ENCODE results near the gene PEX5L. TPM values are rescaled to one million over a fixed set of nuclear protein-coding genes. Genes with fewer than 3 reads are reported as not detected.

Gene PEX5L
- total and polyA plus RNA-seq, 2 donors (not counting 1 experiment from before 2014, with no cell fraction given) = 0.52 to 5.9 TPM

DNA sequence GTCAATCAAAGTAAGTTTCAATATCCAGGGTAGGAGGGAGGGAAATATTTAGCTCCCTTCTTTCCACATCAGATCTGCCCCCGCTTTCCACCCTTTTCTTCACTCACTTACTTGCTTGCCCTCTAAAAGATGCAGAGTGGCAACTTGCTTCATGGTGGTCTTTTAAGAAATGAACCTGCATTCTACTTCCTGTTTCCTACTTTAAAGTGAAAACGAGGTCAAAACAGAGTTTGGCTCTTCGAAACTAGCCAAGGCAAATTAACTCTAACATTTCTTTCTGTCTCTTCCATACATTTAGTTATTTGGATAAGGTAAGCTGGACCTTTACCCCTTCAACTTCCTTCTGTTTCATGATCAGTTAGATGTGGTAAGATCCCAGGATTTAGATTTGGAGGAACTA, 34.2 kb upstream of the PEX5L start:
- Histone ChIP-seq H4K20me1 (ENCODE audit: control insufficient read depth, extremely low read depth, insufficient read depth, low read length) (no peaks in the 10 kb centered on the region), H3K4me2 (ENCODE audit: extremely low read depth, insufficient read depth, low read length) (no peak overlapping the region), H2AFZ (ENCODE audit: low read length) (no peak overlapping the region), H3K4me3 (replicated peaks in 1 of 4; ENCODE audit: control extremely low read depth in 1 of 4, insufficient read depth in 1 of 4, low read depth in 3 of 4, low read length in 4 of 4) (no peak overlapping the region), H3K9ac (ENCODE audit: insufficient read depth, low read length) (no peak overlapping the region), H3K4me1 (ENCODE audit: control insufficient read depth, extremely low read depth, insufficient read depth, low read length) (no peaks in the 10 kb centered on the region), H3K79me2 (ENCODE audit: control insufficient read depth, insufficient read depth, low read length) (no peaks in the 10 kb centered on the region), H3K27me3 (ENCODE audit: control insufficient read depth, insufficient read depth, low read length) (no peaks in the 10 kb centered on the region), H3K9me3 (ENCODE audit: control insufficient read depth, insufficient read depth, low read depth, low read length) (no peaks in the 10 kb centered on the region), H3K36me3 (ENCODE audit: control insufficient read depth, insufficient read depth, low read length) (no peaks in the 10 kb centered on the region), H3K27ac (ENCODE audit: insufficient read depth, low read length) (no peak overlapping the region)
- TF ChIP-seq EZH2 (IDR thresholded peaks at IDR 0.05; ENCODE audit: low read length, missing control alignments) = no peak
- TF ChIP-seq, protein P1, sequence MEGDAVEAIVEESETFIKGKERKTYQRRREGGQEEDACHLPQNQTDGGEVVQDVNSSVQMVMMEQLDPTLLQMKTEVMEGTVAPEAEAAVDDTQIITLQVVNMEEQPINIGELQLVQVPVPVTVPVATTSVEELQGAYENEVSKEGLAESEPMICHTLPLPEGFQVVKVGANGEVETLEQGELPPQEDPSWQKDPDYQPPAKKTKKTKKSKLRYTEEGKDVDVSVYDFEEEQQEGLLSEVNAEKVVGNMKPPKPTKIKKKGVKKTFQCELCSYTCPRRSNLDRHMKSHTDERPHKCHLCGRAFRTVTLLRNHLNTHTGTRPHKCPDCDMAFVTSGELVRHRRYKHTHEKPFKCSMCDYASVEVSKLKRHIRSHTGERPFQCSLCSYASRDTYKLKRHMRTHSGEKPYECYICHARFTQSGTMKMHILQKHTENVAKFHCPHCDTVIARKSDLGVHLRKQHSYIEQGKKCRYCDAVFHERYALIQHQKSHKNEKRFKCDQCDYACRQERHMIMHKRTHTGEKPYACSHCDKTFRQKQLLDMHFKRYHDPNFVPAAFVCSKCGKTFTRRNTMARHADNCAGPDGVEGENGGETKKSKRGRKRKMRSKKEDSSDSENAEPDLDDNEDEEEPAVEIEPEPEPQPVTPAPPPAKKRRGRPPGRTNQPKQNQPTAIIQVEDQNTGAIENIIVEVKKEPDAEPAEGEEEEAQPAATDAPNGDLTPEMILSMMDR (conservative IDR thresholded peaks at IDR 0.05 in 1 of 2, IDR thresholded peaks at IDR 0.05 in 1 of 2; ENCODE audit: low read depth in 1 of 2, low read length in 2 of 2) = no peak
- DNase-seq (ENCODE audit: low read depth in 2 of 2) = no peak

DNA sequence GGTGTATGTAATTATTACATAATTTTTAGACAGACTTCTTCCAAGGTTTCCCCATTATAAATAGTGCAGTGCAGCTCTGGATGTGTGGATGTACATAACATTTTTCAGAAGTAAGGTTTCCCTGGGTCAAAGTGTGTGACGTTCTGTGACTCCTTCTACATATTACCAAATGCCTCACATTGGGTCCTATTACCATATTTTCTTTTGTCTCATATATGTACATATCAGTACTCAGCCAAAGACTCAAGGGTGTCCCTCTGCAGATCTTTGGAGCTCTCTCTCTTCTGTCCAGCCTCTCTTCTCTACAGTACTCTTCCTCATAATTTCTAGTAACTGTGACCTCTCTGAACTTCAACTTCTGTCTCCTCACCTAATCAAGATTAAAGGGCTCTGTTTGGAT, 31.3 kb upstream of the PEX5L start:
- H3K27ac ChIP-seq (ENCODE audit: insufficient read depth, low read length) = no peak overlapping the region
- no peaks in the 10 kb centered on the region for H3K27me3 ChIP-seq (ENCODE audit: control insufficient read depth, insufficient read depth, low read length)
- H3K9me3 ChIP-seq (ENCODE audit: control insufficient read depth, insufficient read depth, low read depth, low read length) = no peaks in the 10 kb centered on the region
- H4K20me1 ChIP-seq (ENCODE audit: control insufficient read depth, extremely low read depth, insufficient read depth, low read length) = no peaks in the 10 kb centered on the region
- H2AFZ ChIP-seq (ENCODE audit: low read length) = no peak overlapping the region
- TF ChIP-seq, protein P1 (conservative IDR thresholded peaks at IDR 0.05 in 1 of 2, IDR thresholded peaks at IDR 0.05 in 1 of 2; ENCODE audit: low read depth in 1 of 2, low read length in 2 of 2) = no peak
- no peak for TF ChIP-seq EZH2 (IDR thresholded peaks at IDR 0.05; ENCODE audit: low read length, missing control alignments)
- no peak overlapping the region for H3K4me2 ChIP-seq (ENCODE audit: extremely low read depth, insufficient read depth, low read length)
- H3K4me1 ChIP-seq (ENCODE audit: control insufficient read depth, extremely low read depth, insufficient read depth, low read length) = no peaks in the 10 kb centered on the region
- no peaks in the 10 kb centered on the region for H3K36me3 ChIP-seq (ENCODE audit: control insufficient read depth, insufficient read depth, low read length)
- no peak overlapping the region for H3K4me3 ChIP-seq (replicated peaks in 1 of 4; ENCODE audit: control extremely low read depth in 1 of 4, insufficient read depth in 1 of 4, low read depth in 3 of 4, low read length in 4 of 4)
- no peaks in the 10 kb centered on the region for H3K79me2 ChIP-seq (ENCODE audit: control insufficient read depth, insufficient read depth, low read length)
- no peak for DNase-seq (ENCODE audit: low read depth in 2 of 2)
- no peak overlapping the region for H3K9ac ChIP-seq (ENCODE audit: insufficient read depth, low read length)

- TF ChIP-seq EZH2 (IDR thresholded peaks at IDR 0.05; ENCODE audit: low read length, missing control alignments) = no peak
- Histone ChIP-seq H4K20me1 (ENCODE audit: control insufficient read depth, extremely low read depth, insufficient read depth, low read length) (no peaks in the 10 kb centered on the region), H3K79me2 (ENCODE audit: control insufficient read depth, insufficient read depth, low read length) (no peaks in the 10 kb centered on the region), H3K27me3 (ENCODE audit: control insufficient read depth, insufficient read depth, low read length) (no peaks in the 10 kb centered on the region), H3K4me3 (replicated peaks in 1 of 4; ENCODE audit: control extremely low read depth in 1 of 4, insufficient read depth in 1 of 4, low read depth in 3 of 4, low read length in 4 of 4) (no peak overlapping the region), H3K4me2 (ENCODE audit: extremely low read depth, insufficient read depth, low read length) (no peak overlapping the region), H3K27ac (ENCODE audit: insufficient read depth, low read length) (no peak overlapping the region), H2AFZ (ENCODE audit: low read length) (no peak overlapping the region), H3K4me1 (ENCODE audit: control insufficient read depth, extremely low read depth, insufficient read depth, low read length) (no peaks in the 10 kb centered on the region), H3K9me3 (ENCODE audit: control insufficient read depth, insufficient read depth, low read depth, low read length) (no peaks in the 10 kb centered on the region), H3K9ac (ENCODE audit: insufficient read depth, low read length) (no peak overlapping the region), H3K36me3 (ENCODE audit: control insufficient read depth, insufficient read depth, low read length) (no peaks in the 10 kb centered on the region)
- DNase-seq (ENCODE audit: low read depth in 2 of 2) = no peak
Observed at GRCh38 chr3:180066598-180066997, 29.9 kb upstream of the PEX5L start.

Measured in fibroblast of lung (primary cell).